ENCODE measurements around the gene SMIM7.

Gene SMIM7

DNA sequence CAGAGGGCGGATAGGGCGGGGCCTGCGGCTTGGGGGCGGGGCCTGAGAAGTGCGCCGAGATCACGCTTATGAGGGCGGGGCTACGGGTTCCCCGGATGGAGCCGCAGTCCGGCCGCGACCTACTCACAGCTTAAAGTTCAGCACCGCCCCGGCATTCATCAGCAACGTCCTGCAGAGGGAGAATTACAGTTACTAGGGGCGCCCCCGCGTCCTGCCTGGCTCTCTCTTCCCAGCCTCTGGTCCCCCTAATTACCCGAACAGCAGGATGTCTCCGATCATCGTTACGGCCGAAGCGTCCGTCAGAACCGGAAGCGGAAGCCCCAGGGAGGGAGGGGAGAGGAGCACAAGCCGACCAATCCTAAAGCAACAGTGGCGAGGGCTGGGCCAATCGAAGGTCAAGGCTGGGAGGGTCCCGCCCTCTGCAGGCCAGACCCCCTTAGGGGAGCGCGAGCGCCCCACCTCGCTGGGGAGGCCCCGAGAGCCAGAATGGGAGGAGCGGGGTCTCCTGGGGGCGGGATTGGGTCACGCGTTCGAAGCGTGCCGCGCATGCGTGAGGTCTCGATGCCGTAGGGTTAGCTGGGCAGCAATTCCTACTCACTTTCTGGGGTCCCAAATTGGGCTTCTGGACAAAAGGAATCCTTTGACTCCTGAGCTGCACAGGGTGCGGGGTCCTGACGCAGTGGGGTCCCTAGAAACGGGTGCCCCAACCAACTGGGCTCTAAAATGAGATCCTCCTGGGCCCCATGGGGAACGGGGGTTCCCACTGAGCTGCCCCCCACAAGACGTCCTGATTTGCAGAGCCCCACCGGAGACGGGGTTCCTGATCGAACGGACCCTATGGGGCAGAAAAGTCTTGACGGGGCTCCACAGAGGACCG is at the start of gene SMIM7:
Gene SMIM7 (minus strand): TSS at position 313 of the 877 bp plus-strand sequence. CDS start 34 bp downstream, at position 279.
- peak; percentile 98 for DNase-seq (ENCODE audit: low spot score)
- TF ChIP-seq, protein P1, sequence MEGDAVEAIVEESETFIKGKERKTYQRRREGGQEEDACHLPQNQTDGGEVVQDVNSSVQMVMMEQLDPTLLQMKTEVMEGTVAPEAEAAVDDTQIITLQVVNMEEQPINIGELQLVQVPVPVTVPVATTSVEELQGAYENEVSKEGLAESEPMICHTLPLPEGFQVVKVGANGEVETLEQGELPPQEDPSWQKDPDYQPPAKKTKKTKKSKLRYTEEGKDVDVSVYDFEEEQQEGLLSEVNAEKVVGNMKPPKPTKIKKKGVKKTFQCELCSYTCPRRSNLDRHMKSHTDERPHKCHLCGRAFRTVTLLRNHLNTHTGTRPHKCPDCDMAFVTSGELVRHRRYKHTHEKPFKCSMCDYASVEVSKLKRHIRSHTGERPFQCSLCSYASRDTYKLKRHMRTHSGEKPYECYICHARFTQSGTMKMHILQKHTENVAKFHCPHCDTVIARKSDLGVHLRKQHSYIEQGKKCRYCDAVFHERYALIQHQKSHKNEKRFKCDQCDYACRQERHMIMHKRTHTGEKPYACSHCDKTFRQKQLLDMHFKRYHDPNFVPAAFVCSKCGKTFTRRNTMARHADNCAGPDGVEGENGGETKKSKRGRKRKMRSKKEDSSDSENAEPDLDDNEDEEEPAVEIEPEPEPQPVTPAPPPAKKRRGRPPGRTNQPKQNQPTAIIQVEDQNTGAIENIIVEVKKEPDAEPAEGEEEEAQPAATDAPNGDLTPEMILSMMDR (IDR thresholded peaks at IDR 0.05; ENCODE audit: extremely low read depth, missing control alignments), result no peak

DNA sequence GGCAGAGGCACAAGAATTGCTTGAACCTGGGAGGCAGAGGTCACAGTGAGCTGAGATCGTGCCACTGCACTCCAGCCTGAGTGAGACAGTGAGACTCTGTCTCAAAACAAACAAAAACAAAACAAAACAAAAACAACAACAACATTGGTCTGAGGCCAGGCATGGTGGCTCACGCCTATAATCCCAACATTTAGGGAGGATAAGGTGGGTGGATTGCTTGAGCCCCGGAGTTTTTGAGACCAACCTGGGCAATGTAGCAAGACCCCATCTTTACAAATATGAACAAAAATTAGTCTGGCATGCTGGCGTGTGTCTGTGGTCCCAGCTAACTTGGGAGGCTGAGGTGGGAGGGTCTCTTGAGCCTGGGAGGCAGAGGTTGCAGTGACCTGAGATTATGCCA is 43.7 kb upstream of the SMIM7 start:
- DNase-seq (ENCODE audit: low spot score), result no peak
- TF ChIP-seq, protein P1 (IDR thresholded peaks at IDR 0.05; ENCODE audit: extremely low read depth, missing control alignments), result no peak

GRCh38 chr19:16702123-16702522 is 42.2 kb upstream of the SMIM7 start:
- TF ChIP-seq, protein P1 (IDR thresholded peaks at IDR 0.05; ENCODE audit: extremely low read depth, missing control alignments), result no peak
- no peak for DNase-seq (ENCODE audit: low spot score)

DNA sequence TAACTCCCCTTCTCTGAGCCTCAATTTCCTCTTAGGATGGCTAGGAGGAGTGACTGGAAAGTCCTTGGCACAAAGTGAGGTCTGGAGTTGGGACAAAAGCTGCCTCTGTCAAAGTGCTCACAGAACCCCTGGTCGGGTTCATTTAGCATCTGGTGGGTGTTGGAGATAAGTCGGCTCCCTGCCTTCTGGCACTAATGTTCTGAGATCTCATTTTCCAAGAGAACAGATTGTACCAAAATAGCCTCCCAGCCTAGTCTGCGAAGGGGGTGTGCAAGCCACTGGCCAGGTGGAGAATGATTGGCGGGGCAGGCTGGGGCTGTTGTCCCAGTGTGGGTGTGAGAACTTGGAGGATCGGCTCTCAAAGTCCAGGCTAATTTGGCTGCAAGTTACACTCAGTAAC is 39.0 kb upstream of the SMIM7 start:
- DNase-seq (ENCODE audit: low spot score), result no peak
- TF ChIP-seq, protein P1 (IDR thresholded peaks at IDR 0.05; ENCODE audit: extremely low read depth, missing control alignments), result no peak

DNA sequence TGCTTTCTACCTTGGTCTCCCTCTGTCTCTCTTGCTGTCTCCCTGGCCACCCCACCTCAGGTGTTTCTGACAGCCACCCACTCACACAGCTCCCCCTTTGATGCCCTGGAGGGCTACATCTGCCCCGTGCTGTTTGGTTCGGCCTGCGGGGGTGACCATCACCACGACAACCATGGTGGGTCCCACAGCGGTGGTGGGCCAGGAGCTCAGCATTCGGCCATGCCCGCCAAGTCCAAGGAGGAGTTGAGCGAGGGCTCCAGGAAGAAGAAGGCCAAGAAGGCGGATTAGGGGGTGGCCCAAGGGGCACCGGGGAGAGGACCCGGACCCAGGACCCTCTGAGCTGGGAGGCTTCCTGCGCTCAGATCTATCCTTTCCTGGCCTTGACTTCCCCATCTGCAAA is 28.1 kb upstream of the SMIM7 start:
- DNase-seq (ENCODE audit: low spot score), result no peak
- TF ChIP-seq, protein P1 (IDR thresholded peaks at IDR 0.05; ENCODE audit: extremely low read depth, missing control alignments), result no peak

DNA sequence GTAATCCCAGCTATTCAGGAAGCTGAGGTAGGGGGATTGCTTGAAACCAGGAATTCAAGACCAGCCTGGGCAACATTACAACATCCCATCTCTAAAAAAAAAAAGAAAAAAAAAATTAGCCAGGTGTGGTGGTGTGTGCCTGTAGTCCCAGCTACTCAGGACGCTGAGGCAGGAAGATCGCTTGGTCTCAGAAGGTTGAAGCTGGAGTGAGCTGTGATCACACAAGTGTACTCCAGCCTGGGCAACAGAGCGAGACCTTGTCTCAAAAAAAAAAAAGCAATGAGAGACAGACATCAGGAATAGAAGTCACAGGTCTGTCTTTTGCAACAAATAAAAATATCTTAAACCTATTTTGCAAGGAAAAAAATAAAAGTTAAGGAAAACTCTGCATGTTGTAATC is 24.3 kb upstream of the SMIM7 start:
- TF ChIP-seq, protein P1 (IDR thresholded peaks at IDR 0.05; ENCODE audit: extremely low read depth, missing control alignments), result no peak
- DNase-seq (ENCODE audit: low spot score), result no peak

- TF ChIP-seq, protein P1 (IDR thresholded peaks at IDR 0.05; ENCODE audit: extremely low read depth, missing control alignments), result no peak
Measured at GRCh38 chr19:16682539-16682938, 22.6 kb upstream of the SMIM7 start.

More at GRCh38 chr19:16682539-16682938, 22.6 kb upstream of the SMIM7 start:
- no peak for DNase-seq (ENCODE audit: low spot score)

Data from GM20000 (cell line).